SK-N-MC (cell line): Measurements from ENCODE around the gene RUFY4.

Source experiments
- DNase-seq: peaks from one replicate; pipeline ENCODE4 v3.0.0-alpha.2; 2011; ENCODE audit warnings: low read depth, low spot score
- H3K27ac ChIP-seq: fragments of 200-600 bp; sonication (generic); 2 replicates; pipeline ENCODE4 v1.5.1; 2016; ENCODE audit warnings: mixed run types
- H3K36me3 ChIP-seq: fragments of 200-600 bp; sonication (generic); 2 replicates; pipeline ENCODE4 v1.6.1; 2017; ENCODE audit warnings: antibody characterized with exemption, low read length, mixed read lengths; ENCODE audit not compliant: insufficient read depth
- H3K4me3 ChIP-seq: fragments of 200-600 bp; sonication (generic); 2 replicates; pipeline ENCODE4 v1.5.1; 2016
- H3K9ac ChIP-seq: fragments of 200-600 bp; sonication (generic); 2 replicates; pipeline ENCODE4 v1.8.0; 2017; ENCODE audit warnings: mixed run types, mixed read lengths; ENCODE audit not compliant: insufficient read length
- H3K9me3 ChIP-seq: fragments of 200-600 bp; sonication (generic); 2 replicates; pipeline ENCODE4 v1.6.1; 2017; ENCODE audit warnings: low read depth, mild to moderate bottlenecking, antibody characterized with exemption, low read length, moderate library complexity, mixed read lengths
- EZH2 ChIP-seq: fragments of 200-600 bp; sonication (generic); IDR thresholded peaks from one replicate; pipeline ENCODE4 v1.6.1; 2017; ENCODE audit warnings: antibody characterized with exemption
- FOXP2 ChIP-seq: optimal IDR thresholded peaks from 2 replicates; pipeline ENCODE3; 2011; ENCODE audit warnings: mild to moderate bottlenecking, moderate library complexity; ENCODE audit not compliant: insufficient read depth; ENCODE audit errors: extremely low read length, control extremely low read depth
- POLR2AphosphoS5 ChIP-seq: IDR thresholded peaks from 2 replicates; pipeline ENCODE4 v1.6.1; 2012; ENCODE audit warnings: mild to moderate bottlenecking, low read depth, low read length, borderline replicate concordance

The RUFY4 gene

DNA sequence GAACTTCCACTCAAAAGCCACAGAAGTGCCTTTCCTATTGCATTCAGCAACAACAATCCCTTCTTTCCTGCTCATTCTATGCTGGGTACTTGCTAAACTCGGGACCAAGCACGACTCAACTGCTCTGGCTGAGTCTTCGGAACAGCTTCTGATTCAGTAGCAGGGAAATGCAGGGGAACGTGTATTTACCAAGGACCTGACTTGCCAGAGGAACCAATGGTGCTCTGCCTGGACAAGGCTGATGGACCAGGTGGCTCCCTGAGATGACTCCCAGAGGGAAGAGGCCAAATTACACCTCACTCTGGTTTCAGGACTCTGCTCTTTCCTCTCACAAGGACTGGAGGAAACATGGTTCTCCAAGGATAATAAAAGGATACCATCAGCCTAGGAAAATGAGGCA is 69.0 kb downstream of the RUFY4 start:
- Histone ChIP-seq H3K9me3 (no peaks in the 10 kb centered on the region), H3K4me3 (no peak overlapping the region), H3K36me3 (no peaks in the 10 kb centered on the region), H3K27ac (no peak overlapping the region), H3K9ac (no peak overlapping the region)
- TF ChIP-seq FOXP2 (no peak), POLR2AphosphoS5 (no peak), EZH2 (no peak)
- no peak for DNase-seq
